ENCODE data around the gene CCDC97.

The CCDC97 gene

GRCh38 chr19:41354343-41354953 is 44.5 kb downstream of the CCDC97 start:
- no peak for TF ChIP-seq CTCF (IDR thresholded peaks at IDR 0.05; ENCODE audit: low read depth, low read length, missing control alignments)
- in situ Hi-C loops (cut with HindIII; ENCODE audit: low sequenced_read_pairs): no loop called here
- DNase-seq (ENCODE audit: low read depth): no peak
- peak overlapping the region; percentile 86 for H3K4me3 ChIP-seq (ENCODE audit: low read depth, low read length)

GRCh38 chr19:41355035-41355434 is 45.1 kb downstream of the CCDC97 start:
- no peak for DNase-seq (ENCODE audit: low read depth)
- H3K4me3 ChIP-seq (ENCODE audit: low read depth, low read length): no peak overlapping the region
- TF ChIP-seq CTCF (IDR thresholded peaks at IDR 0.05; ENCODE audit: low read depth, low read length, missing control alignments): no peak
- in situ Hi-C loops (cut with HindIII; ENCODE audit: low sequenced_read_pairs): no loop called here

DNA sequence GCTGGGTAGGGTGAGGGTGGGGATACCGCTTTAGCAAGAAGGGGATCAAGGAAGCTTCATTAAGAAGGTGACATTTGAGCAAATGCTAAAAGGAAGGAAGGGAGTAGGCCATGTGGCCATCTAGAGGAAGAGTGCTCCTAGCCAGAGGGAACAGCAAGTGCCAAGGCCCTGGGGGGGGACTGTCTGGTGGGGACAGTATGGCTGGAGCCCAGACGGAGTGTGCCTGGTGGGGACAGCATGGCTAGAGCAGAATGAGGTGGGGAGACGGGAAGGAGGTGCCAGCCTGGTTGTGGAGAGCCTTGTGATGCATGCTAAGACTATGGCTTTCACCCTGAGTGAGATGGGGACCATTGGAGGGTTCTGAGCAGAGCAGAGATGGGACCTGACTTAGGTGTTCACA is 45.8 kb downstream of the CCDC97 start:
- H3K4me3 ChIP-seq (ENCODE audit: low read depth, low read length): no peak overlapping the region
- in situ Hi-C loops (cut with HindIII; ENCODE audit: low sequenced_read_pairs): no loop called here
- no peak for TF ChIP-seq CTCF (IDR thresholded peaks at IDR 0.05; ENCODE audit: low read depth, low read length, missing control alignments)
- no peak for DNase-seq (ENCODE audit: low read depth)

DNA sequence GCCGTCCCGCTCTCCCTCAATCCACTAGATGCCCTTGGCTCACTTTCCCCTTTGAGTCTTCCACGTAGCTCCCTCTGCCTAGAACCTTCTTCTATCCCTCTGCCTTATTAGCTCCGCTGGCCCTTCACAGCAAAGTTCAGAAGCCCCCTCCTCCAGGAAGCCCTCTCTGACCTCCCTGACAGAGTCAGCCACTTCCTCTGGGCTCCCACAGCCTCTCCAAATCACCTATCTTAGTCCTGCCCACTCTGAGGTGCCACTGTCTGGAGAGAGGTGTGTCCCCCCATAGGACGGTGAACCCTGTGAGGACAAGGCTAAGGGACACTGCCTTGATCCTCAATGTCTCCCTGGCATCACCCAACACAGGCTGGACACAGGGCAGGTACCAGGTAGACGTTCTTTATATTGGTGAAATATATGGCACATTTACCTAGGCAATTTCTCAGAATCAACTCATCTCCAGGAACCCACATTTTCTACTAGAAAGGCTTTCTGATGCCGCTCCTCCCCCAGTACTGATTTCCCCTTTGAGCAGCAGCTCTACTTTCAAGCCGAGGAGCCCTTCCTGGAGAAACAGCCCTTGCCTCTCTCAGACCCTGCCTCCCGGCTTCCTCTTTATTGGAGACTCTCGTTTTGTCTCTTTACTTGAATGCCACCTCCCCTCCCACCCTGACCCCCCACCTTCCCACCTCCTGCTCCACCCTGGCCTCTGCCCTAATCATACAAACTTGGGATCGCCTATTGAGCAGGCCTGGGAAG is 47.2 kb downstream of the CCDC97 start:
- H3K4me3 ChIP-seq (ENCODE audit: low read depth, low read length): no peak overlapping the region
- DNase-seq (ENCODE audit: low read depth): no peak
- TF ChIP-seq CTCF (IDR thresholded peaks at IDR 0.05; ENCODE audit: low read depth, low read length, missing control alignments): no peak
- in situ Hi-C loops (cut with HindIII; ENCODE audit: low sequenced_read_pairs): no loop called here

- TF ChIP-seq CTCF (IDR thresholded peaks at IDR 0.05; ENCODE audit: low read depth, low read length, missing control alignments): no peak
- in situ Hi-C loops (cut with HindIII; ENCODE audit: low sequenced_read_pairs): no loop called here
- DNase-seq (ENCODE audit: low read depth): no peak
- H3K4me3 ChIP-seq (ENCODE audit: low read depth, low read length): no peak overlapping the region
Measured at GRCh38 chr19:41357746-41358145, 47.8 kb downstream of the CCDC97 start.

DNA sequence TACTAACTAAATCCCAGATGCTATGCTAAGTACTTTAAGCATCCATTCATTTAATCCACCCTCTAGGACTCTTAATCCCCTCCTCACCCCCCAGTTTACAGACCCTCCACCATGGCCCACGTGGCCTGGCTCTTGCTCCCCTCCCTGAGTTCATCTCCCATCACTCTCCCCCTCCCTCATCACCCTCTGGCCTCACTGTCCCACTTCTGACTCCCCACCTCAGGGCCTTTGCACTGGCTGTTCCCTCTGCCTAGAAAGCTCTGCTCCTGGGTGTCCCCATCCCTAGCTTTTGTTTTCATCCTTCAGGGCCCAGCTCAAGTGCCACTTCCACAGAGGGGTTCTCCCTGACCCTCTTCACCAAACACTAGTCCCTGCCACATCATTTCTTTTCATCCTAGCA is 49.8 kb downstream of the CCDC97 start:
- no peak for TF ChIP-seq CTCF (IDR thresholded peaks at IDR 0.05; ENCODE audit: low read depth, low read length, missing control alignments)
- DNase-seq (ENCODE audit: low read depth): no peak
- no peak overlapping the region for H3K4me3 ChIP-seq (ENCODE audit: low read depth, low read length)
- in situ Hi-C loops (cut with HindIII; ENCODE audit: low sequenced_read_pairs): no loop called here

Data from astrocyte of the cerebellum (primary cell).